Stromal cell of bone marrow (primary cell): ENCODE results near the gene NXPE3.
"Not testable (repeated sequence)": the region's sequence is repeated elsewhere in the genome, so short reads cannot be mapped to it uniquely, and the experiment has no call there.

Experiments used
- DNase-seq: peaks from one replicate; pipeline ENCODE4 v3.0.0-alpha.2; 2012; ENCODE audit warnings: low read depth

The NXPE3 gene

GRCh38 chr3:101851850-101852714, 73.1 kb downstream of the NXPE3 start:
- no peak for DNase-seq

GRCh38 chr3:101852983-101853840, 74.2 kb downstream of the NXPE3 start:
- no peak for DNase-seq

- no peak for DNase-seq
Observed at GRCh38 chr3:101853982-101854381, 75.0 kb downstream of the NXPE3 start.

- no peak for DNase-seq
Observed at GRCh38 chr3:101854608-101855304, 75.7 kb downstream of the NXPE3 start.

- DNase-seq = no peak
Observed at GRCh38 chr3:101857301-101857741, 78.3 kb downstream of the NXPE3 start.

GRCh38 chr3:101858464-101859030, 79.5 kb downstream of the NXPE3 start:
- no peak for DNase-seq

- DNase-seq = no peak
Observed at GRCh38 chr3:101859882-101860448, 81.0 kb downstream of the NXPE3 start.

GRCh38 chr3:101861212-101861788, 82.3 kb downstream of the NXPE3 start:
- DNase-seq = no peak

GRCh38 chr3:101861789-101862415, 82.9 kb downstream of the NXPE3 start:
- DNase-seq = no peak

GRCh38 chr3:101862416-101863165, 83.6 kb downstream of the NXPE3 start:
- DNase-seq = no peak

GRCh38 chr3:101864926-101865325, 85.9 kb downstream of the NXPE3 start:
- not testable (repeated sequence) for DNase-seq

- DNase-seq = no peak
Observed at GRCh38 chr3:101865751-101866509, 86.9 kb downstream of the NXPE3 start.

GRCh38 chr3:101867511-101867910, 88.5 kb downstream of the NXPE3 start:
- no peak for DNase-seq

GRCh38 chr3:101867996-101868395, 89.0 kb downstream of the NXPE3 start:
- DNase-seq = no peak

GRCh38 chr3:101868534-101869464, 89.8 kb downstream of the NXPE3 start:
- no peak for DNase-seq

GRCh38 chr3:101870138-101870537, 91.1 kb downstream of the NXPE3 start:
- no peak for DNase-seq

- DNase-seq = no peak
Observed at GRCh38 chr3:101873619-101874018, 94.6 kb downstream of the NXPE3 start.

GRCh38 chr3:101876142-101876541, 97.1 kb downstream of the NXPE3 start:
- DNase-seq = no peak
